Measurements from ENCODE around the gene FAT2.

DNA sequence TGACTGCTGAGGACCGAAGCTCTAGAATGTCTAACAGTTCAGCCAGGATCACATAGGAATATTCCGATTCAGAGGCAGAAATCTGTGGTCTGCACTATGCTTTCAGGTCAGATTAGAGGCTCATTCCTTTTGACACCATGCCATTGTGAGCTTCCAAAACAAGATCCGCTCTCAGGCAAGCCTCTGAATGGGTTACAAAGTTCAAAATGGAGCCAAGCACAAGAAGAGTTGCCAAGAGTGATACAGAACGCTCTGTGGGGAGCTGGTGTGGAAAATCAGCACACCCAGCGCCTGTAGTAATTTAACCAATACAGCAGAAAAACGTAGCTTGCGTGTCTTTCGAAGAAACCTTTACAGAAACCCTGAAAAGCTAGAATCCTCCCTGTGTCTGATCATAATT, 33.3 kb upstream of the FAT2 start:
- TF ChIP-seq CTCF (IDR thresholded peaks at IDR 0.05) (no peak), POLR2A (IDR thresholded peaks at IDR 0.05) (no peak)

Data from esophagus squamous epithelium (tissue), 4 donors.